Endothelial cell of umbilical vein (primary cell): ENCODE data around the gene CALN1. TPM values are rescaled to one million over a fixed set of nuclear protein-coding genes. Genes with fewer than 3 reads are reported as not detected.

Experiments used
- BruUV-seq: library from RNA; stranded (reverse); fragments of 400-500 nt; replicated peaks from 2 replicates; lab custom pipeline; 2021; lab: Mats Ljungman, UMichigan
- CTCF ChIA-PET: fragments of 300-600, 350-600 bp; sonication (Branson Sonifier 250); formaldehyde crosslinking; loops from one replicate; lab custom pipeline; 2021; ENCODE audit warnings: antibody characterized with exemption, inconsistent platforms; lab: Charles Lee
- POLR2A ChIA-PET: fragments of 300-600, 350-600 bp; sonication (Branson Sonifier 250); formaldehyde crosslinking; loops from one replicate; lab custom pipeline; 2021; ENCODE audit warnings: antibody characterized with exemption, inconsistent platforms; lab: Charles Lee
- DNase-seq: peaks from one replicate; pipeline ENCODE4 v3.0.0-alpha.2; 2011; ENCODE audit warnings: low read depth, low spot score
- FAIRE-seq: peaks from 2 replicates; lab custom pipeline; 2011; peaks lifted over from hg19 to GRCh38; lab: Jason Lieb, UNC
- H2AFZ ChIP-seq: 2 replicates; pipeline ENCODE4 v1.6.0; 2012; ENCODE audit warnings: low read depth, low read length, control low read depth, inconsistent platforms
- H3K27ac ChIP-seq: 2 replicates; pipeline ENCODE4 v1.5.1; 2011; ENCODE audit warnings: low read depth, mild to moderate bottlenecking, control low read depth, low read length, moderate library complexity; ENCODE audit not compliant: insufficient read depth
- H3K27me3 ChIP-seq, 2 experiments: 2 replicates each; pipeline versions ENCODE4 v1.6.0 to v1.6.1; 2011; ENCODE audit warnings: low read length in 2 of 2, mixed read lengths in 1 of 2; ENCODE audit not compliant: control insufficient read depth in 2 of 2, insufficient read depth in 2 of 2
- H3K36me3 ChIP-seq, 2 experiments: 2 replicates in 1 of 2; 3 replicates in 1 of 2; pipeline ENCODE4 v1.5.1; 2011; ENCODE audit warnings: low read length in 2 of 2, mild to moderate bottlenecking in 1 of 2, moderate library complexity in 1 of 2; ENCODE audit not compliant: control insufficient read depth in 2 of 2, insufficient read depth in 2 of 2; ENCODE audit errors: extremely low read depth in 1 of 2
- H3K4me1 ChIP-seq: 3 replicates; pipeline ENCODE4 v1.5.1; 2011; ENCODE audit warnings: mild to moderate bottlenecking, low read length; ENCODE audit not compliant: control insufficient read depth, insufficient read depth; ENCODE audit errors: extremely low read depth
- H3K4me2 ChIP-seq: 2 replicates; pipeline ENCODE4 v1.6.1; 2011; ENCODE audit warnings: low read length, control low read depth, mixed read lengths; ENCODE audit not compliant: insufficient read depth
- H3K4me3 ChIP-seq, 3 experiments: fragments of 200-600 bp in 1 of 3; sonication (generic), shearing (Covaris generic) in 1 of 3; replicated peaks in 1 of 3; 2 replicates each; pipeline ENCODE4 v1.5.1; 2011 to 2016; ENCODE audit warnings: control low read depth in 3 of 3, low read length in 3 of 3, mild to moderate bottlenecking in 2 of 3, inconsistent platforms in 1 of 3, low read depth in 1 of 3, moderate library complexity in 1 of 3; ENCODE audit not compliant: insufficient read depth in 1 of 3
- H3K79me2 ChIP-seq: 2 replicates; pipeline ENCODE4 v1.6.0; 2012; ENCODE audit warnings: low read length, inconsistent platforms; ENCODE audit not compliant: control insufficient read depth, insufficient read depth
- H3K9ac ChIP-seq: replicated peaks from 2 replicates; pipeline ENCODE3; 2011; ENCODE audit warnings: low read length, control low read depth; ENCODE audit not compliant: insufficient read depth; ENCODE audit errors: extremely low read depth
- H3K9me1 ChIP-seq: replicated peaks from 3 replicates; pipeline ENCODE4 v1.6.0; 2011; ENCODE audit warnings: mild to moderate bottlenecking, low read length; ENCODE audit not compliant: control insufficient read depth, insufficient read depth; ENCODE audit errors: extremely low read depth
- H3K9me3 ChIP-seq: replicated peaks from 2 replicates; pipeline ENCODE4 v1.5.1; 2012; ENCODE audit warnings: low read length, inconsistent platforms; ENCODE audit not compliant: control insufficient read depth, insufficient read depth
- H4K20me1 ChIP-seq: replicated peaks from 2 replicates; pipeline ENCODE3; 2011; ENCODE audit warnings: mild to moderate bottlenecking, low read length; ENCODE audit not compliant: control insufficient read depth, insufficient read depth; ENCODE audit errors: extremely low read depth
- EZH2 ChIP-seq: IDR thresholded peaks from 2 replicates; pipeline ENCODE4 v1.6.1; 2012; ENCODE audit warnings: borderline replicate concordance, low read depth, mild to moderate bottlenecking, moderate library complexity, low read length, inconsistent platforms; ENCODE audit not compliant: severe bottlenecking
- FOS ChIP-seq: IDR thresholded peaks from 2 replicates; pipeline ENCODE4 v1.6.1; 2011; ENCODE audit warnings: mild to moderate bottlenecking, low read length, moderate library complexity, borderline replicate concordance; ENCODE audit not compliant: insufficient read depth
- GATA2 ChIP-seq: IDR thresholded peaks from 2 replicates; pipeline ENCODE4 v1.7.0; 2011; ENCODE audit warnings: low read depth, mild to moderate bottlenecking, moderate library complexity, mixed read lengths, low read length; ENCODE audit not compliant: insufficient read length, insufficient read depth
- JUN ChIP-seq: IDR thresholded peaks from 2 replicates; pipeline ENCODE4 v1.6.1; 2011; ENCODE audit warnings: borderline replicate concordance, low read depth; ENCODE audit not compliant: insufficient read length, insufficient read depth
- MYC ChIP-seq: IDR thresholded peaks from one replicate; pipeline ENCODE4 v1.6.1; 2011; ENCODE audit warnings: mild to moderate bottlenecking, low read depth, low read length
- POLR2A ChIP-seq: IDR thresholded peaks from 2 replicates; pipeline ENCODE4 v1.6.1; 2012; ENCODE audit warnings: low read depth, mild to moderate bottlenecking, control low read depth, low read length
- POLR2AphosphoS5 ChIP-seq: IDR thresholded peaks from 2 replicates; pipeline ENCODE4 v1.6.1; 2012; ENCODE audit warnings: low read depth, mild to moderate bottlenecking, control low read depth, low read length, moderate library complexity; ENCODE audit not compliant: insufficient read depth
- dilution Hi-C: fragments of 300-500 bp; cut with MboI; formaldehyde crosslinking; loops from one replicate; pipeline ENCODE4 v1.15.0; 2019; ENCODE audit warnings: low sequenced_read_pairs; ENCODE audit not compliant: extremely low pct_ligation_motif_present
- intact Hi-C: fragments of 100-400 bp; cut with micrococcal nuclease; formaldehyde crosslinking; loops from one replicate; pipeline ENCODE4 v1.10.0; 2022
- polyA plus RNA-seq, 4 experiments: library from polyadenylated mRNA; depleted of rRNA in 3 of 4; stranded (reverse) in 3 of 4; unstranded in 1 of 4; fragments of >200 nt; gene quantifications; 2 replicates each; pipeline versions ENCODE4 v1.2.1 to v1.2.3, GENCODE V29; 2011 to 2012; ENCODE audit warnings: missing spikeins in 1 of 4
- total RNA-seq: library from RNA; stranded (reverse); gene quantifications from 2 replicates; pipeline ENCODE4 v1.2.3, GENCODE V29; 2021
- TF ChIP-seq, protein P1 (sequence below), 2 donors: IDR thresholded peaks; 1 replicate in 1 of 2; 2 replicates in 1 of 2; pipeline ENCODE4 v1.5.1; 2011; ENCODE audit warnings: low read length in 2 of 2, mild to moderate bottlenecking in 2 of 2, moderate library complexity in 2 of 2, control low read depth in 1 of 2, inconsistent platforms in 1 of 2, low read depth in 1 of 2; ENCODE audit not compliant: insufficient read depth in 1 of 2; ENCODE audit errors: extremely low read depth in 1 of 2
- TF ChIP-seq, protein P2 (sequence below): IDR thresholded peaks from 2 replicates; pipeline ENCODE4 v1.6.1; 2011; ENCODE audit not compliant: insufficient read depth, insufficient read length

CALN1 gene
- total and polyA plus RNA-seq, 2 donors (not counting 3 experiments of a cell fraction or from before 2014, with no cell fraction given) = not detected

DNA sequence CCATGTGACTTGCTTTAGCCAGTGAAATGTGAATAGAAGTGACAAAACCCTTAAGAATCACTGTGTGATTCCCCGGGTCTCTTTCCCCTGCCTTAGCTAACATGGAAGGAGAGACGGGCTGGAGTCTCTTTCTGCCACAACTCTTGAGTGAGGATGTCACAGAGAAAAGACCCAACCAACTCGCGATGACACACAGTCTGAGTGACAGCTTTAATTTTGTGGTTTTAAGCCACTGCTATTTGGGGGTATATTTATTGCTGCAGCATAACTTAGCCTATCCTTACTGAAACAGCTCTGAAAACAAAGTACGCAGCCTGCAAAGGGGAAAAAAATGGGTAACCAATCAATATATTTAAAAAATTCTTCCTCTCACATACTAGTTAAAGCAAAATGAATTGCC lies 319.4 kb downstream of the CALN1 start:
- intact Hi-C loops = no loop called here
- H3K4me2 ChIP-seq = no peak overlapping the region
- H3K9me3 ChIP-seq = no peaks in the 10 kb centered on the region
- no peak overlapping the region for H3K9ac ChIP-seq
- no peaks in the 10 kb centered on the region for H3K9me1 ChIP-seq
- BruUV-seq = no TSS peak
- H3K27me3 ChIP-seq = no peaks in the 10 kb centered on the region
- no peaks in the 10 kb centered on the region for H3K36me3 ChIP-seq
- no peak for TF ChIP-seq GATA2
- TF ChIP-seq FOS = no peak
- no peak for TF ChIP-seq POLR2AphosphoS5
- TF ChIP-seq, protein P1, sequence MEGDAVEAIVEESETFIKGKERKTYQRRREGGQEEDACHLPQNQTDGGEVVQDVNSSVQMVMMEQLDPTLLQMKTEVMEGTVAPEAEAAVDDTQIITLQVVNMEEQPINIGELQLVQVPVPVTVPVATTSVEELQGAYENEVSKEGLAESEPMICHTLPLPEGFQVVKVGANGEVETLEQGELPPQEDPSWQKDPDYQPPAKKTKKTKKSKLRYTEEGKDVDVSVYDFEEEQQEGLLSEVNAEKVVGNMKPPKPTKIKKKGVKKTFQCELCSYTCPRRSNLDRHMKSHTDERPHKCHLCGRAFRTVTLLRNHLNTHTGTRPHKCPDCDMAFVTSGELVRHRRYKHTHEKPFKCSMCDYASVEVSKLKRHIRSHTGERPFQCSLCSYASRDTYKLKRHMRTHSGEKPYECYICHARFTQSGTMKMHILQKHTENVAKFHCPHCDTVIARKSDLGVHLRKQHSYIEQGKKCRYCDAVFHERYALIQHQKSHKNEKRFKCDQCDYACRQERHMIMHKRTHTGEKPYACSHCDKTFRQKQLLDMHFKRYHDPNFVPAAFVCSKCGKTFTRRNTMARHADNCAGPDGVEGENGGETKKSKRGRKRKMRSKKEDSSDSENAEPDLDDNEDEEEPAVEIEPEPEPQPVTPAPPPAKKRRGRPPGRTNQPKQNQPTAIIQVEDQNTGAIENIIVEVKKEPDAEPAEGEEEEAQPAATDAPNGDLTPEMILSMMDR (IDR thresholded peaks at IDR 0.05; ENCODE audit: extremely low read depth in 1 of 2, insufficient read depth in 1 of 2, low read depth in 1 of 2, low read length in 2 of 2) = no peak
- TF ChIP-seq EZH2 = no peak
- TF ChIP-seq JUN = no peak
- TF ChIP-seq, protein P2, sequence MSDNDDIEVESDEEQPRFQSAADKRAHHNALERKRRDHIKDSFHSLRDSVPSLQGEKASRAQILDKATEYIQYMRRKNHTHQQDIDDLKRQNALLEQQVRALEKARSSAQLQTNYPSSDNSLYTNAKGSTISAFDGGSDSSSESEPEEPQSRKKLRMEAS = no peak
- TF ChIP-seq MYC = no peak
- no peak for TF ChIP-seq POLR2A
- H3K79me2 ChIP-seq = no peaks in the 10 kb centered on the region
- DNase-seq (no peak), FAIRE-seq (no peak)
- POLR2A ChIA-PET = no interaction called here
- H3K4me1 ChIP-seq = no peaks in the 10 kb centered on the region
- CTCF ChIA-PET = no interaction called here
- H3K27ac ChIP-seq = no peak overlapping the region
- H2AFZ ChIP-seq = no peak overlapping the region
- no peaks in the 10 kb centered on the region for H4K20me1 ChIP-seq
- no peak overlapping the region for H3K4me3 ChIP-seq
- dilution Hi-C loops = no loop called here
